Epithelial cell of prostate (primary cell): Measurements from ENCODE around the gene AHI1.

ENCODE experiments used
- DNase-seq: peaks from one replicate; pipeline ENCODE4 v3.0.0-alpha.2; 2011; ENCODE audit warnings: low read depth, low spot score
- H3K27ac ChIP-seq: fragments of 450-650 bp; 2 replicates; pipeline ENCODE4 v1.5.1; 2017; ENCODE audit warnings: mild to moderate bottlenecking

The AHI1 gene

DNA sequence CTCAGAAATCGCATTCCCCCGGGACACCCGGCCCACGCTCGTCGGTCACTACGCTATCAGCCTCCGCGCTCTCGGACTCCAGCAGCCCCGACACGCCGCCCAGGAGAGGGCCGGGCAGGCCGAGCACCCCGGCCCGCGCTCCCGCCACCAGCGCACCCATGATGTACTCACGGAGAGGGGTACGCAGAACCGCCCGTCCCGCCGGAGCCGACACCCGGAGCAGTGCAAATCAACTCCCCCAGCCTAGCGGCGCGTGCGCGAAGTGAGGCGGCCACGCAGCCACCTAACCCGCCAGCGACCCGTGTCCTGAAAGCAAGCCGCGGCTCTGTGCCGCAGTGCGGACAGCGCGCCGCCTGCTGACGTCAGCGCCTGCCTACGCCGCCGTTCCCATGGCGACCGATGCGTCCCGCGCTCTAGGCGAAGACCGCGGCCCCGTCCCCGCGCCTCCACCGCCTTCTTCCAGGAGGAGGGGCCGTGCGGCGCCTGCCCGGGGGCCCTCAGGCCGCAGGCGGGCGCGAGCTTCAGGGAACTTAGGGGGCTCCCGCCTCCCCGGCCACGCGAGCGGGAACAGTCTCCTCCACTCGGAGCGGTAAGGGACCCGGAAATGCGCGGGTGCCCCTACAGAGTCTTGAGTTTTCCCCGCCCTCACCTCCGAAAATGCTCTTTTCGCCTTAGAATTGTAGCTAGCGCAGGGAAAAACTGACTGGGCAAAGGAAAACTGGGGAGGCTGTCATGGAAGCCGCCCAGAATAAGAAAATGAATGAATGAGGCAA is at the start of gene AHI1:
AHI1 (minus strand) TSS at position 329 of the 773 bp plus-strand sequence. CDS start 5,503 bp downstream, outside the sequence.
- peak within 1 kb of the TSS; percentile 76 for H3K27ac ChIP-seq
- peak; percentile 12 for DNase-seq

DNA sequence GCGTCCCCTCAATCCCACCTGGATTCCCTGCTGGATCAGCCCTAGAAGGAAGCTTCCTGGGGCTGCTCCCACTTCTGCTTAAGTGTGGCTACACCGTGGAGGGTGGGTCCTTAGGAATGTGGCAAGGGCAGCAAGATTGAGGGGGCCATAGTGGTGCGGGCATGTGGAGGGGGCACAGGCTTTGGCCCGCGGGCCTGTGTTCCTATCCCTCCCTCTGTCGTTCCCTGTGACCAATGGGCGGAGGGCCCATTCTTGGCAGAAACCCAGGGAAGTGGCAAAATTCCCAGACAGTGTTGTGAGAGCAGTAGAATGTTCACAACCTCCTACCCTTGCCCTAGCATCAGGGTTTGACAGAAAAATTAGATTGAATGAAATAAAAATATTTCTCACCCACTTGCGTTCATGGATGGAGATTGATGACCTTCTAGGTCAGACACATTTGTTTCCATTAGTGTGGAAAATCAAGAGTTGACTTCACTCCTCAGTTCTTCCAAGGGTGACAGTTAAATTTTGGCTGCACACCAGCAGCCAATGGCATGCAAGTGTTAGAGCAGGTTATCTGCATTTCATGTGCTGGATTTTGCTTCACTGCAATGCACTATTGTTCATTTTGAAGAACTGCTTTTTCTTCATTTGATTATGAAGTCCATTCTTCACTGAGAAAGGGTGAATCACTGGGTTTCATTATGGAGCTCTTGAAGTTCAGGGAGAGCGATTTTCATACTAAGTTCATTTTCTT is 49.3 kb upstream of the AHI1 start:
- no peak for DNase-seq
- no peak overlapping the region for H3K27ac ChIP-seq

DNA sequence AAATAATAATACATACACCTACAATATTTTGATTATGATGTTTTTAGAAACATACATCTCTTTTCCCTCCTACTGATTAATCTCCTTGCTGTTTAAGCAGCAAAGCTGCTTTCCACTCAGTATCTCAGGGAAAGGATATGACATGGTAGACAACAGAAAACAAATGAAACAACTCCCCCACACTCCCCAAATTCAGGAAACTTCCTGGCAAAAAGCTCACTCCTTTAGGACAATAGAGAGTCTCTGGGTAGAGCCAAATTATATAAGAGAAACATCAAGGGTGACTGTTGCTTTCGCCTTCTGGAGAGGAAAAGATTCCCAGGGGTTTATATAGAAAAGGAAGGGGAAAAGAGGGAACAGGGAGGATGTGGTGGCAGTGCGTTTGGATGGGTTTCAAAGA is 48.7 kb upstream of the AHI1 start:
- DNase-seq, result no peak
- H3K27ac ChIP-seq, result no peak overlapping the region

DNA sequence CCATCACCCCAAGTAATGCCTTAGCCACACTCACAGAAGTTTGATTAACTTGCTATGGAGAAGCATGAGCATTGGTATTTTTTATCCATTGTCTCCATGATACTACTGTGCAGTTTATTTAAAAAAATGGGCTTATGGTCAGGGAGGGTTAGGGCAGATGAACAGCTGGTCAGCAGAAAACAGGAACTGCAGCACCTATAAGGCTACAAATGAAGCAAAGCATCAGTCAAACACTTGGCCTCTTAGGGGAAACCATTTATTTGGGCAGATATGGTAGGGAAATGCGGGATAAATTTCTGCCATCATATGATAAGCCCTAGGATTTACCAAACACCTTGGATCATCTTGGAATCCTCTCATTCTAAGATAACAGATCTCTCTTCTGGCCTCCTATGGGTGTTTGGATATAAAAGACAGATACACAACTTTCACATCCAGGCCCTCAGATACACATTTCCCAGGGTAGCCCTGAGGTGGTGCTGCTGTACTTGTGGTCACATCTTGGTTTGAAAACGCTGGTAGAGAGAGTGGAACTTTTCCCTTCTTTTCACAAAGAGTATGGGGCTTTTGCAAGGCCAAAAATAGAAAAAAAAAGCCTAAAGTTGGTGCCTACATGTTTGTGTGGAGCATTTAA is 42.8 kb upstream of the AHI1 start:
- H3K27ac ChIP-seq, result no peak overlapping the region
- no peak for DNase-seq

DNA sequence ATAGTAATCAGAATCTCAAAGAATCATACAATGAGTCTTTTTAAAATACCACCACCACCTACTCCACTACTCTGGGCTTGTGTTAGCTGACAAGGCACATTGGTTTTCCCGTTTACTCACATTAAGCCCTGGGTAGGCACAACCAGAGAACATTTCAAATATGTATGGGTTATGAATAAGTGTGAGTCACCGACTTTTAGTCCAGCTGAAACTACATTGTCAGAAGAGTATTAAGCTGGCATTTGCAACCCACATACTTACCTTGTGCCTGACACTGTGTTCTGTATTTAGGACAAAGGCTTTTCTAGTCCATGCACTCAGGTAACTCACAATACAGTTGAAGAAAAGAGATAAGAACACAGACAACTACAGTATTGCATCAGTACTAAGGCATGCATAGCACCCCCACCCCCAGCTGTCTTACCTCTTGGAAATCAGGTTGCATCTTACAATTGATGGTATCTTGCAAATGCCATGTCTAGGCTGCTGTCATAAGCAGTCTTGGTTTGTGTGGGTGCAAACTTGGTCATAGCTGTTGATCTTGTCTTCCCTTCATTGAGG is 40.3 kb upstream of the AHI1 start:
- peak; percentile 57 for DNase-seq
- peak overlapping the region; percentile 30 for H3K27ac ChIP-seq

DNA sequence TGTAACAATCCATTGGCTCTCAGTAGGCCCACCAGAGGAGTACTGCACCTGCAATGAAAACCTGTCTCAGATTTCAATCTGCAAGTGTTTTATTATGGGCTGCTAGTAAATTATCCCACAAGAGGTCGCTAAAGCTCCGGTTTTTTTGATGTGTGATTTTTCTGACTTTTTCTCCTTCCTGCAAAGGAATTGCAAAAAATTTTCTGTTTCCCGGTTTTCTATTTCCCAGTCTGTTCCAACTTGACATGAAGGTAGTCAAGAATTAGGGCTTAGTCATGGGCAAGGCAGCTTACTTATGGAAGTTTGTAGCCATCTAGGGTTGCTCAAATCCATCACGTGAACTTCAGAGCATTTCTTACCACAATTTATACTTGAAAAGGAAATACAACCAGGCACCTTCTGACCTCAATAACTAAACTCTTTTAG is 38.5 kb upstream of the AHI1 start:
- H3K27ac ChIP-seq, result peak overlapping the region; percentile 12
- no peak for DNase-seq

DNA sequence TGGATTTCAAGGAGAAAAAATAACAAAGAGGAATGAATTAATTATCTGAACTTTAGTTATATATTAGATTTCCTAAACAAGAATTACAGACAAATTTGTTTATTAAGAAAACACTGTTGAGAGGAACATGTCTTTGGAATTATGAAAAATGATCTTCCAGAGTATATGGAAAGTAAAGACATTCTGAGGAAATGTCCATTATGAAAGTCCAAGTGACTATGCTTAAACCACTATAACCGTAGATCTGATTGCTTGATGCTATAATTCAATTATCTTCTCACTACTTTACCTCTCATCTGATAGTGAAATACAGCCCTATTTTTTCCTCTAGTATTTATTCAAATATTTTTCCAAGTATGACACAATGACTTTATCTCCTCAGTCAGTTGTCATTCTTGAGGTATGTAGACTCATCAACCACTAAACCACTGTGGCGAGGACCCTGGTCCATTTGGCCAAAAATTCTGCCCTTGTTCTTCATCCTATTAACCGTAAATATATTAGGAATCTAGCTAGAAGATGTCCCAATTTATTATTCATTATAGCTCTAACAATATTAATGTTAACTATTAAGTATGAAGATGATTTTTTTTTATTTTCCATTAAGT is 37.3 kb upstream of the AHI1 start:
- no peak overlapping the region for H3K27ac ChIP-seq
- no peak for DNase-seq

DNA sequence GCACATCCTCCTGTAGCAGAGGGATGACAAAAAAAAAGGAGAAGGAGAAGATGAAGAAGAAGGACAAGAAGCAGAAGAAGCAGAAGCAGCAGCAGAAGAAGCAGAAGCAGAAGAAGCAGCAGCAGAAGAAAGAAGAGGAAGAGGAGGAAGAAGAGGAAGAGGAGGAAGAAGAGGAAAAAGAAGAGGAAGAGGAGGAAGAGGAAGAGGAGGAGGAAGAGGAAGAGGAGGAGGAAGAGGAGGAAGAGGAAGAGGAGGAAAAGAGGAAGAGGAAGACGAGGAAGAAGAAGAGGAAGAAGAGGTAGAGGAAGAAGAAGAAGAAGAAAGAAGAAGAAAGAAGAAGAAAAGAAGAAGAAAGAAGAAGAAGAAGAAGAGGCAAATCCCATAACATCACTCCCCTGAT is 35.0 kb upstream of the AHI1 start:
- DNase-seq, result no peak
- no peak overlapping the region for H3K27ac ChIP-seq

DNA sequence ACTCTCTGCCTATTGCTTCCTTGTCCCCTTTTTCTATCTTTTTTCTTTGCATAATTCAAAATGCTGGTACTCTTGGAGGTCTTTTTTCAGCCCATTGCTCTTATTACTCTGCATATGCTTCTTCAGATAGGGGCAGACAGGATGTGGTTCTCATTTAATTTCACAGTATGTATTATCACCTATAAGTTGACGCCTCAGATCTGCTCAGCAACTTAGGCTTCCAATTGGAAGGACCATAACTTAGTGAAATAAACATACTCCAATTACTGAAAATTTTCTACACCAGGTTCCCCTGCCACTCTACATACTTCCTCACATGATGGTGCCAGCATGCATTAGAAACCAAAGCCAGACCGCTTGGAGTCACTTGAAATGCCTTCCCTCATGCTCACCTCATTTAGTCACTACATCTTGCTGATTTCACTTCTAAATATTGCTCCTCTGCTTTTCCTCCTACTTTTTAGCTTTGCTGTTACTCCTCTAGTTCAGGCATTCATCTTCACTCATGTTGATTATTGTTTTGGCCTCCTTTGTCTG is 34.5 kb upstream of the AHI1 start:
- no peak for DNase-seq
- H3K27ac ChIP-seq, result no peak overlapping the region

DNA sequence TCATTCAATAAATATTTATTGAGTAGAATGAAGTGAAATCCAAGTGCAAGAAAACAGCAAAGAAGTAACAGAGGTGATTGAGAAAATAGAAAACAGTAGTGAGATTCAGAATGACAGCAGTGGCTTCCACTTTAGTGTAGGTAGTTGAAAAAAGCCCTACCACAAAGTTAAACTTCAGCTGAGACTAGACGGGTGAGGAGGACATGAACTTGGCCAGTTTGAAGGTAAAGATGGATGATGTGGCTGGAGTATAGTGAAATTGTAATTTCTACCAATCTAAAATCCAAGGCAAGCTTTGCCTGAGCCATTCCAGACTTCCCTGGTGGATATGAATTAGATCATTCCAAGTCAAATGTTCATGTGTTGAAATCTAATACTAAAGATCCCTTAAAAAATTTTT is 32.6 kb upstream of the AHI1 start:
- no peak overlapping the region for H3K27ac ChIP-seq
- no peak for DNase-seq

DNA sequence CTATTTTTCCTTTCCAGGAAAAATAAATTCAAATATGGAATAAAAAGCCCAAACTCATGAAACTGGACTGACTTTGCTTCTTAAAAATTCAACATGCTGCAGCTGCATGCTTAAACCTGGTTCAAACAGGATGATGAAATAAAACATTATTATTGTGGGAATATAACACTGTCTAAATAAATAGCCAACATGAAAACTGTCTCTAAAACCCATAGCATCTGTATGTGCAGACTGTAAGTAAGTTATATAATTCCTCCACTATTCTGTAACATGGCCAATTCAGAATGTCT is 30.4 kb upstream of the AHI1 start:
- DNase-seq, result no peak
- H3K27ac ChIP-seq, result no peak overlapping the region

DNA sequence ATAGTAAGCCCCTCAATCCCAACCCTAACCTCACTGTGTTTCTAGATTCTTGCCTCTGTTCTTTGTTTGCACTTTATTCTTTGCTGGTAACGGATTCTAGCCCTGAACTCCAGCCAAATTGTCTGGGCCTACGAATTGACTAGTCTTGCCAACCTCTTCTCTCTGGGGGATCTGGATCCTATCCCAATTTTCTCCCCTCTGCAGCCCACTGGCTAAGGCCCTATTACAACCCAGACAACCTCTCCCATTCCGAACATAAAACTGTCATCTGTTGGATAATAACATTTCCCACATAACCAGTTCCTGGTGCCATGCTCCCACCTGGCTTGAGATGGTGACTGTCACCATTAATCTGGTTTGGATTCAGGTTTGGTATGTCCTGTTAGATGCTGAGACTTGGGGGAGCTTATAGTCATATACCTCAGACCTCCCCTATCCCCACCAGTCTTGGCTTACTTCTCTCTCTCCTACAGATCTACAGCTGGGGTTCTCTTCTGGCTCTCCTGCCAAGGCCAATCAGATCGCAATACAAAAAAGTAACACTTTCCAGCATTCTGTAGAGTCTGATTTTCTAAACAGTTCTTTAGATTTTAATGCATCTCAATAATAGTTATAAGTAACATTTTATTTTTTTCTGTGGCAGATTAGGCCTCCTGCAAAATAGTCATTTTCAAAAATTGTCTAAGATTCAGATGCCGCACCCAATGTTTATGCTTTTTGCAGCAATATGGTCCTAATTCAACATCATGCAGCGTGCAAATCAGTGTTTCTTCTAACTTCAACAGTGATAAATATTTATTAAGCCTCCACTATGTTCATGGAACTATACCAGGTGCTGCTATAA is 29.8 kb upstream of the AHI1 start:
- H3K27ac ChIP-seq, result no peak overlapping the region
- no peak for DNase-seq

DNA sequence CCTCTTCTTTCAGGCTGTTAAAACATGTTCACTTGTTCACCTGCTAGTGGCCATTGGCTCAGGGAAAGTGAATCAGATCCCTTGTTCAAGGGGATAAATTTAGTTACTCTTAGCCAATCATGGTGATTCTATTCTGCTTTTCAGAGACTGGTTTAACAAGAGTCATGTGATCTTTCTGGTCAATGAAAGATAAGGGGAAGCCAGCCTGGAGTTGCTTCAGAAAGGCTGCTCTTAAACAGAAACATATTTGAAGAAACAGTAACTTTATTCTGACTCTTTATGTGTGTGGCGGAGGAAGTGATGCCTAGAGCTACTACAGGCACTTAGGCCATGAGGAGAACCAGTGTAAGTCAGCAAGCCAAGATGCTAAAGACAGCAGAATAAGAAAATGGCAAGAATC is 28.1 kb upstream of the AHI1 start:
- DNase-seq, result no peak

DNA sequence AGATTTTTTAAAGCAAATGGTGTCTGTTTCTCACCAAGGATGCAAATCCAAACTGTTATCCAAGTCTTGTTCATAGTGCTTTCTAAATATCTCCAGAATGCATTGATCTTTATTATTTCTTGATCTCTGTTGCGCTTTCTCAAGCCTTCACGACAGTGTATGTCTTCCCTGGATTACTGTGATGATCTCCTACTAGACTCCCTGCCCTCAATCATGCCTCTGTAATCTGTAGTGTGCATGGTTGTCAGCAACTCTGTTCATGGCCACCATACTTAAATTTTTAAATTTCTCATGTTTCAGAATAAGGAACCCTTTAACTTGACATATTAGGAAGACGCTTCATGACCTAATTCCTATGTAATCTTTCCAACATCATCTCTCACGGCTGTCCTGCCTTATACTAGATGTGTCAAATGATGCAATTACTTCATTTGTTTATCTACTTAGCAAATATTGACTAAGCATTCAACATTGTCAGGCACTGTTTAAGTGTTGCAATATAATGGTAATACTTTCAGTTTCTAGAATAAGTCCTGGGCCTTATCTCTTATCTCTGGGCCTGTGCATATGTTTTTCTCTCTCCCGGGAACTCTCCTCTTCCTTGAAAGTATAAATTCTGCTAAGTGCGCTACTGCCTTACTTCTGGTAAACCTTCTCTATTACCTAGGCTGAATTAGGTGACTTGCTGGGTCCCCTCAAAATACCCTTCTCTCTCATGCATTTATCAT is 25.6 kb upstream of the AHI1 start:
- peak; percentile 26 for DNase-seq
- H3K27ac ChIP-seq, result no peak overlapping the region

More for the DNA sequence above, 28.1 kb upstream of the AHI1 start:
- no peak overlapping the region for H3K27ac ChIP-seq

DNA sequence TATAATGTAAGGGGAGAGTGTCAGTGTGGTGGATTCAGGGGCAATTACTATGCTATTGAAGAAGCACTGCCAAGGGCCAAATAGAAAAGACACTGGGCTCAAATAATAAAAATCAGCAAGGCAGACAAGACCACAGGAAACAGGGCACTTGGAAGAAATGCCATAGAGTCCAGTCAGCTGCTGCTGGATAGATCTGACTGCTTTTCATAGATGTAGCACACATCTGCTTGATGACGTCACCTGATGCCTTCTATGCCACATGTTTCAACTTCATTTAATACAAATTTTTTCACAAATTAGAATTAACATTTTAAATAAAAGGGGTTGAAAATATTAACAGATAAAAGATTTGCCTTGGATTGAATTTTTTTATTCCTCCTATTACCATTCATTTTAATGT is 23.9 kb upstream of the AHI1 start:
- DNase-seq, result no peak
- no peak overlapping the region for H3K27ac ChIP-seq

DNA sequence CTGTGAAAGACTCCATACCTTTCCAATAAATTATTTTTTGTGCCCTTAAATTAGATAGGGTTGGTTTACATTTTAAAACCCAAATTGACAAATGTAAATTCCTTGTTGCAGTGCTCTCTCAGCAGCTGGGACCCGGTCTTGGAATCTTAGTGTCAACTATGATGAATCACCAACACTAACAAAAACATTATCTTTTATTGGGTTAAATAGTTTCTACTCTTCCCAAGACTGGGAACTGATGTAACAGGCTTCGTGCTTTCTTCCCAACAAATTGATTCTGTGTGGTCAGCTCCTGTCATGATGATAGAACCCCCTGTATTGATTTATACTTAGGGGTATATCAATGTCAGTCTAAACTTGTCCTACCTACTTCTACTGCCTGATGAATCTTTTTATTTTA is 23.2 kb upstream of the AHI1 start:
- DNase-seq, result no peak
- H3K27ac ChIP-seq, result no peak overlapping the region

DNA sequence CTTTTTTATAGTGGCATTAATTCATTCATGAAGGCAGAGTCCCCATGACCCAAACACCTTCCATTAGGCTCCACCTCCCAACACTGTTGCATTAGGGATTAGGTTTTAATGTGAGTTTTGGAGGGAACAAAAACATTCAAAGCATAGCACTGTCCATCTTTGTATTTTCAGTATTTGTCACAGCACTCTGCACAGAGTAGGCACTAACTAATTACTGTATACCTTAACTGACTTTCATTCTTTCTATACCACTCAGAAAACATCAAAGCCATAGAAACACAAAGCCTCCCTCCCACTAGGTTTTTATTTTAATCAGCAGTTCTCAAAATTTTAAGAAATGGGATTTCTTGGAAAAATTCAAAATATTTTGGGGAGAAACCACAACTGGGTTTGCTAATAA is 21.8 kb upstream of the AHI1 start:
- no peak overlapping the region for H3K27ac ChIP-seq
- DNase-seq, result no peak

DNA sequence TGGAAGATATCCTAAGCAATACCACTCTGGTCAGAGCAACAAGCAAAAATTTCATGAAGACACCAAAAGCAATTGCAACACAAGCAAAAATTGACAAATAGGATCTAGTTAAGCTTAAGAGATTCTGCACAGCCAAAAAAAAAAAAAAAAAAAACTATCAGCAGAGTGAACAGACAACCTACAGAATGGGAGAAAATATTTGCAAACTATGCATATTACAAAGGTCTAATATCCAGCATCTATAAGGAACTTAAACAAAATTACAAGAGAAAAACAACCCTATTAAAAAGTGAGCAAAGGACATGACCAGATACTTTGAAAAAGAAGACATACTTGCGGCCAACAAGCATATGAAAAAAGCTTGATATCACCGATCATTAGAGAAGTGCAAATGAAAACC is 20.0 kb upstream of the AHI1 start:
- no peak overlapping the region for H3K27ac ChIP-seq
- DNase-seq, result no peak

DNA sequence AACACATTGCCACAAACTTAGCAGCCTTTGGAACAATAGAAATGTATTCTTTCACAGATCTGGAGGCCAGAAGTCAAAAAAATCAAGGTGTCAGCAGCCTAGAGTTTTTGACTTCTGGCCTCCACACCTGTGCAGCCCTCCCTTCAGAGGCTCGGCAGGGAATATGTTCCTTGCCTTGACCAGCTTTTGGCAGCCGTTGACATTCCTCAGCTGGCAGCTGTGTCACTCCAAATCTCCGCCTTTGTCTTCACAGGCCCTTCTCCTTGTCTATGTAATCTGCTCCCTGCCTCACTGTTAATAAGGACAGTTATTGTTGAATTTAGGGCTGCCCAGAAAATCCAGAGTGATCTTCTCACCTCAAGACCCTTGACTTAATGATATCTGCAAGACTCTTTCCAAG is 17.2 kb upstream of the AHI1 start:
- no peak overlapping the region for H3K27ac ChIP-seq
- DNase-seq, result no peak
